AG09319 (cell line): ENCODE results near the gene PLEKHG1.

Experiments used
- DNase-seq: peaks from one replicate; pipeline ENCODE4 v3.0.0-alpha.2; 2010; ENCODE audit warnings: low read depth; ENCODE audit errors: extremely low read depth
- CTCF ChIP-seq: IDR thresholded peaks from 2 replicates; pipeline ENCODE4 v1.5.1; 2011; ENCODE audit warnings: low read depth, mild to moderate bottlenecking, inconsistent platforms, low read length, moderate library complexity

Gene PLEKHG1

GRCh38 chr6:150617062-150617461, 17.4 kb downstream of the PLEKHG1 start:
- DNase-seq, result no peak
- no peak for TF ChIP-seq CTCF

- DNase-seq, result no peak
- no peak for TF ChIP-seq CTCF
Measured at GRCh38 chr6:150617496-150618460, 18.1 kb downstream of the PLEKHG1 start.

GRCh38 chr6:150619275-150619674, 19.6 kb downstream of the PLEKHG1 start:
- TF ChIP-seq CTCF, result no peak
- DNase-seq, result no peak

GRCh38 chr6:150620244-150620643, 20.6 kb downstream of the PLEKHG1 start:
- no peak for DNase-seq
- no peak for TF ChIP-seq CTCF

GRCh38 chr6:150620763-150621162, 21.1 kb downstream of the PLEKHG1 start:
- TF ChIP-seq CTCF, result no peak
- DNase-seq, result no peak

GRCh38 chr6:150622476-150622875, 22.8 kb downstream of the PLEKHG1 start:
- TF ChIP-seq CTCF, result no peak
- no peak for DNase-seq
